ENCODE data around the gene MARK1. TPM values are rescaled to one million over a fixed set of nuclear protein-coding genes. Genes with fewer than 3 reads are reported as not detected.

The MARK1 gene
- 7.5 and 12.9 TPM in 2 replicates for total RNA-seq (2022)
- percentile 79 among the genes with signal in this experiment for Bru-seq, nascent RNA
- percentile 58 among the genes with signal in this experiment for BruChase-seq, experiment 1, labeled RNA remaining after a 6-hour chase
- BruChase-seq, experiment 2, labeled RNA remaining after a 2-hour chase, result percentile 70 among the genes with signal in this experiment
- long read RNA-seq, full-length matches to known transcripts, result 15 of 24 reads
- long read RNA-seq, partial matches to known transcripts, result 5 of 24 reads
- long read RNA-seq, other reads (novel, unspliced or antisense), result 4 of 24 reads

GRCh38 chr1:220527908-220528678, at the start of gene MARK1:
Gene MARK1, plus strand, starts transcription at chr1:220528136. Its CDS starts 687 bp downstream, at chr1:220528823.
- Mint-ChIP-seq H3K27ac (ENCODE audit: low read depth, unreplicated experiment) (peak within 1 kb of the TSS; percentile 66), H3K4me1 (ENCODE audit: insufficient read depth, unreplicated experiment) (peaks cover 21% of the 10 kb centered on the region), H3K9me3 (ENCODE audit: unreplicated experiment) (peaks cover 1% of the 10 kb centered on the region), H3K27me3 (ENCODE audit: insufficient read depth, unreplicated experiment) (no peaks in the 10 kb centered on the region), H3K36me3 (ENCODE audit: insufficient read depth, unreplicated experiment) (no peaks in the 10 kb centered on the region), H3K4me3 (ENCODE audit: unreplicated experiment) (peak within 1 kb of the TSS; percentile 76)
- BruUV-seq (replicated peaks), result no TSS peak
- intact Hi-C loops (cut with micrococcal nuclease), result loop anchor here (1.0 to 10.0 kb wide), 5 partner anchors 101 to 313 kb away; no protein-coding TSS in a partner anchor
- no peak for TF ChIP-seq CTCF (IDR thresholded peaks at IDR 0.05; ENCODE audit: unreplicated experiment)
- DNase-seq (ENCODE audit: unreplicated experiment), result peak; percentile 76
- CTCF ChIA-PET, result interaction anchor here (0.6 to 3.5 kb wide), 5 partner anchors 22 to 297 kb away, joined by 3 to 18 read pairs (median 3); no protein-coding TSS in a partner anchor
- POLR2A ChIA-PET, result interaction anchor here (0.6 to 3.0 kb wide), 7 partner anchors 11 to 1900 kb away, joined by 3 to 21 read pairs (median 4); no protein-coding TSS in a partner anchor

- BruUV-seq (replicated peaks), result no TSS peak
- Mint-ChIP-seq H3K9me3 (ENCODE audit: unreplicated experiment) (no peaks in the 10 kb centered on the region), H3K4me1 (ENCODE audit: insufficient read depth, unreplicated experiment) (peaks cover 4% of the 10 kb centered on the region), H3K36me3 (ENCODE audit: insufficient read depth, unreplicated experiment) (no peaks in the 10 kb centered on the region), H3K4me3 (ENCODE audit: unreplicated experiment) (no peak overlapping the region), H3K27me3 (ENCODE audit: insufficient read depth, unreplicated experiment) (no peaks in the 10 kb centered on the region), H3K27ac (ENCODE audit: low read depth, unreplicated experiment) (no peak overlapping the region)
- no peak for DNase-seq (ENCODE audit: unreplicated experiment)
- no peak for TF ChIP-seq CTCF (IDR thresholded peaks at IDR 0.05; ENCODE audit: unreplicated experiment)
- ChIA-PET CTCF (interaction anchor here (0.6 to 4.1 kb wide), 8 partner anchors 10 to 203 kb away, joined by 3 to 48 read pairs (median 4); no protein-coding TSS in a partner anchor), POLR2A (interaction anchor here (0.7 to 1.3 kb wide), 4 partner anchors 13 to 183 kb away, joined by 3 to 4 read pairs (median 4); no protein-coding TSS in a partner anchor)
- intact Hi-C loops (cut with micrococcal nuclease), result no loop called here
Measured at GRCh38 chr1:220483700-220484099, 44.2 kb upstream of the MARK1 start.

- CTCF ChIA-PET, result interaction anchor here (0.6 to 4.1 kb wide), 7 partner anchors 9 to 203 kb away, joined by 3 to 48 read pairs (median 4); no protein-coding TSS in a partner anchor
- no peak for DNase-seq (ENCODE audit: unreplicated experiment)
- TF ChIP-seq CTCF (IDR thresholded peaks at IDR 0.05; ENCODE audit: unreplicated experiment), result no peak
- Mint-ChIP-seq H3K27ac (ENCODE audit: low read depth, unreplicated experiment) (no peak overlapping the region), H3K9me3 (ENCODE audit: unreplicated experiment) (no peaks in the 10 kb centered on the region), H3K36me3 (ENCODE audit: insufficient read depth, unreplicated experiment) (no peaks in the 10 kb centered on the region), H3K4me3 (ENCODE audit: unreplicated experiment) (no peak overlapping the region), H3K27me3 (ENCODE audit: insufficient read depth, unreplicated experiment) (no peaks in the 10 kb centered on the region), H3K4me1 (ENCODE audit: insufficient read depth, unreplicated experiment) (peaks cover 4% of the 10 kb centered on the region)
- BruUV-seq (replicated peaks), result no TSS peak
- POLR2A ChIA-PET, result interaction anchor here (0.9 to 1.7 kb wide), 2 partner anchors 13 to 188 kb away, joined by 4 read pairs; no protein-coding TSS in a partner anchor
- intact Hi-C loops (cut with micrococcal nuclease), result no loop called here
Measured at GRCh38 chr1:220484135-220484534, 43.8 kb upstream of the MARK1 start.

All from MCF 10A (cell line).